Neural cell (in vitro differentiated cells): Measurements from ENCODE around the gene FHL3. TPM values are rescaled to one million over a fixed set of nuclear protein-coding genes. Genes with fewer than 3 reads are reported as not detected.

Experiments used
- H2AFZ ChIP-seq: fragments of 200-600, 300-800 bp; sonication (generic), shearing (Covaris generic); 2 replicates; pipeline ENCODE4 v1.6.0; 2014; ENCODE audit warnings: low read depth, mild to moderate bottlenecking, antibody characterized with exemption, low read length, moderate library complexity
- H3F3A ChIP-seq: fragments of 200-600 bp; shearing (Covaris generic); 2 replicates; pipeline ENCODE4 v1.6.1; 2016; ENCODE audit warnings: mild to moderate bottlenecking, moderate library complexity, mixed read lengths, antibody characterized with exemption, low read length; ENCODE audit not compliant: insufficient read depth, poor library complexity, severe bottlenecking
- H3K27ac ChIP-seq: fragments of 200-600, 300-800 bp; sonication (generic), shearing (Covaris generic); 2 replicates; pipeline ENCODE4 v1.5.1; 2014; ENCODE audit warnings: mild to moderate bottlenecking, low read length, moderate library complexity
- H3K27me3 ChIP-seq: fragments of 300-800, 200-600 bp; sonication (generic), shearing (Covaris generic); 2 replicates; pipeline ENCODE4 v1.6.0; 2014; ENCODE audit warnings: mild to moderate bottlenecking, low read depth, low read length, moderate library complexity; ENCODE audit not compliant: insufficient read depth
- H3K36me3 ChIP-seq: fragments of 300-800, 200-600 bp; sonication (generic), shearing (Covaris generic); 2 replicates; pipeline ENCODE4 v1.5.1; 2014; ENCODE audit warnings: mild to moderate bottlenecking, antibody characterized with exemption, low read length, moderate library complexity; ENCODE audit not compliant: insufficient read depth
- H3K4me2 ChIP-seq: fragments of 300-800, 200-600 bp; sonication (generic), shearing (Covaris generic); 2 replicates; pipeline ENCODE4 v1.6.0; 2014; ENCODE audit warnings: mild to moderate bottlenecking, low read length
- H3K4me3 ChIP-seq: fragments of 300-800, 200-600 bp; sonication (generic), shearing (Covaris generic); 2 replicates; pipeline ENCODE4 v1.5.1; 2014; ENCODE audit warnings: mild to moderate bottlenecking, low read length, moderate library complexity
- H3K79me2 ChIP-seq: fragments of 200-600 bp; shearing (Covaris generic); replicated peaks from 2 replicates; pipeline ENCODE4 v1.6.0; 2014; ENCODE audit warnings: mild to moderate bottlenecking, low read length, moderate library complexity; ENCODE audit not compliant: insufficient read depth
- H3K9ac ChIP-seq: fragments of 300-800, 200-600 bp; sonication (generic), shearing (Covaris generic); 2 replicates; pipeline ENCODE4 v1.6.1; 2016; ENCODE audit warnings: mild to moderate bottlenecking, low read length, mixed read lengths
- H3K9me2 ChIP-seq: fragments of 200-600 bp; shearing (Covaris generic); 2 replicates; pipeline ENCODE4 v1.6.1; 2016; ENCODE audit warnings: mild to moderate bottlenecking, low read length, mixed read lengths; ENCODE audit not compliant: insufficient read depth
- H3K9me3 ChIP-seq: fragments of 200-600, 300-800 bp; sonication (generic), shearing (Covaris generic); 2 replicates; pipeline ENCODE4 v1.6.1; 2016; ENCODE audit warnings: mild to moderate bottlenecking, mixed run types, low read length, moderate library complexity, mixed read lengths
- H4K20me1 ChIP-seq: fragments of 200-600 bp; shearing (Covaris generic); 2 replicates; pipeline ENCODE4 v1.6.1; 2016; ENCODE audit warnings: mild to moderate bottlenecking, mixed run types; ENCODE audit not compliant: insufficient read depth
- CTCF ChIP-seq: fragments of 450-650 bp; IDR thresholded peaks from 2 replicates; pipeline ENCODE4 v1.5.1; 2014; ENCODE audit warnings: antibody characterized with exemption, mild to moderate bottlenecking, moderate library complexity; ENCODE audit not compliant: poor library complexity, severe bottlenecking
- EP300 ChIP-seq: fragments of 450-650 bp; conservative IDR thresholded peaks from 2 replicates; pipeline ENCODE4 v1.6.1; 2014; ENCODE audit warnings: antibody characterized with exemption, mild to moderate bottlenecking, moderate library complexity; ENCODE audit not compliant: poor library complexity, severe bottlenecking
- EZH2 ChIP-seq: fragments of 200-600, 300-800 bp; shearing (Covaris generic), sonication (generic); IDR thresholded peaks from 2 replicates; pipeline ENCODE4 v1.6.1; 2014; ENCODE audit warnings: antibody characterized with exemption, low read length, borderline replicate concordance, mild to moderate bottlenecking; ENCODE audit not compliant: insufficient read depth, poor library complexity, severe bottlenecking
- MXI1 ChIP-seq: fragments of 450-650 bp; conservative IDR thresholded peaks from 2 replicates; pipeline ENCODE4 v1.6.1; 2014; ENCODE audit warnings: antibody characterized with exemption, mild to moderate bottlenecking; ENCODE audit not compliant: poor library complexity, severe bottlenecking
- POLR2AphosphoS5 ChIP-seq: IDR thresholded peaks from 2 replicates; pipeline ENCODE4 v1.6.1; 2012
- RAD21 ChIP-seq: fragments of 450-650 bp; conservative IDR thresholded peaks from 2 replicates; pipeline ENCODE4 v1.6.1; 2014; ENCODE audit warnings: antibody characterized with exemption, mild to moderate bottlenecking, moderate library complexity
- REST ChIP-seq: IDR thresholded peaks from 2 replicates; pipeline ENCODE4 v1.6.1; 2012; ENCODE audit warnings: borderline replicate concordance
- SMC3 ChIP-seq: fragments of 450-650 bp; conservative IDR thresholded peaks from 2 replicates; pipeline ENCODE4 v1.6.1; 2014; ENCODE audit warnings: antibody characterized with exemption, mild to moderate bottlenecking, moderate library complexity; ENCODE audit not compliant: poor library complexity
- TAF1 ChIP-seq: IDR thresholded peaks from 2 replicates; pipeline ENCODE4 v1.6.1; 2012; ENCODE audit warnings: low read depth
- polyA plus RNA-seq: library from polyadenylated mRNA; depleted of rRNA; stranded (reverse); fragments of >200 nt; gene quantifications from 2 replicates; pipeline ENCODE4 v1.2.3, GENCODE V29; 2014

FHL3 gene
- polyA plus RNA-seq, 1 donor from 2014 or later = 3.5 TPM

GRCh38 chr1:37997256-37998088, 7.8 kb downstream of the FHL3 start:
- H4K20me1 ChIP-seq = no peaks in the 10 kb centered on the region
- no peaks in the 10 kb centered on the region for H3K79me2 ChIP-seq
- no peak overlapping the region for H3K27ac ChIP-seq
- H3K9ac ChIP-seq = no peak overlapping the region
- H2AFZ ChIP-seq = no peak overlapping the region
- no peak overlapping the region for H3K4me2 ChIP-seq
- H3K9me2 ChIP-seq = no peaks in the 10 kb centered on the region
- peaks cover 6% of the 10 kb centered on the region for H3K27me3 ChIP-seq
- TF ChIP-seq EP300 = no peak
- no peak for TF ChIP-seq TAF1
- no peak for TF ChIP-seq RAD21
- no peaks in the 10 kb centered on the region for H3K9me3 ChIP-seq
- H3K4me3 ChIP-seq = no peak overlapping the region
- no peaks in the 10 kb centered on the region for H3K36me3 ChIP-seq
- H3F3A ChIP-seq = no peaks in the 10 kb centered on the region

- Histone ChIP-seq H2AFZ (no peak overlapping the region), H3K36me3 (no peaks in the 10 kb centered on the region), H3K27me3 (peaks cover 6% of the 10 kb centered on the region), H3K9me2 (no peaks in the 10 kb centered on the region), H3K4me2 (no peak overlapping the region), H3K27ac (no peak overlapping the region), H3K4me3 (peak overlapping the region; percentile 36), H4K20me1 (no peaks in the 10 kb centered on the region), H3K9me3 (no peaks in the 10 kb centered on the region), H3K9ac (no peak overlapping the region), H3F3A (no peaks in the 10 kb centered on the region), H3K79me2 (no peaks in the 10 kb centered on the region)
- TF ChIP-seq EZH2 = no peak
- no peak for TF ChIP-seq TAF1
- no peak for TF ChIP-seq CTCF
- no peak for TF ChIP-seq REST
- no peak for TF ChIP-seq RAD21
- TF ChIP-seq EP300 = no peak
- TF ChIP-seq SMC3 = no peak
- no peak for TF ChIP-seq POLR2AphosphoS5
- TF ChIP-seq MXI1 = no peak
Measured at GRCh38 chr1:37995751-37996345, 9.5 kb downstream of the FHL3 start.
